SH-SY5Y (cell line): ENCODE data around the gene SATB1.

ENCODE experiments used
- GATA2 ChIP-seq: IDR thresholded peaks from 2 replicates; pipeline ENCODE4 v1.6.1; 2011; ENCODE audit warnings: mild to moderate bottlenecking, low read depth, low read length
- GATA3 ChIP-seq: IDR thresholded peaks from 2 replicates; pipeline ENCODE4 v1.6.1; 2011; ENCODE audit warnings: low read depth, mild to moderate bottlenecking, low read length, moderate library complexity

GRCh38 chr3:18454766-18455165 lies 29.6 kb upstream of the SATB1 start:
- no peak for TF ChIP-seq GATA2
- TF ChIP-seq GATA3 = no peak
